ENCODE measurements around the gene ZBTB47. TPM values are rescaled to one million over a fixed set of nuclear protein-coding genes. Genes with fewer than 3 reads are reported as not detected.

The ZBTB47 gene
- total and polyA plus RNA-seq, 2 experiments from 2014 or later: 0.48 to 2.8 TPM

- Histone ChIP-seq H3F3A (replicated peaks; ENCODE audit: low read depth) (no peaks in the 10 kb centered on the region), H3K4me3 (no peak overlapping the region), H3K79me2 (replicated peaks; ENCODE audit: insufficient read depth) (no peaks in the 10 kb centered on the region), H2AFZ (no peak overlapping the region), H4K20me1 (replicated peaks; ENCODE audit: insufficient read depth) (no peaks in the 10 kb centered on the region), H3K4me1 (ENCODE audit: insufficient read depth) (peaks cover 22% of the 10 kb centered on the region), H3K4me2 (no peak overlapping the region), H3K27me3 (ENCODE audit: insufficient read depth) (no peaks in the 10 kb centered on the region), H3K9me2 (ENCODE audit: insufficient read depth) (no peaks in the 10 kb centered on the region), H3K36me3 (ENCODE audit: insufficient read depth) (no peaks in the 10 kb centered on the region), H3K27ac (ENCODE audit: low read depth) (no peak overlapping the region)
- Mint-ChIP-seq H3K9me3 (no peaks in the 10 kb centered on the region), H3K27me3 (ENCODE audit: insufficient read depth, low read depth, poor library complexity) (peaks cover 17% of the 10 kb centered on the region), H3K4me1 (peaks cover 33% of the 10 kb centered on the region), H3K36me3 (ENCODE audit: low read depth) (peaks cover 5% of the 10 kb centered on the region; the same call in 2 of the 3 replicates), H3K27ac (no peak overlapping the region), H3K4me3 (no peak overlapping the region)
- no peak for TF ChIP-seq ZNF114 (CRISPR knock-in tag; IDR thresholded peaks at IDR 0.05)
- TF ChIP-seq POLR2AphosphoS5 (IDR thresholded peaks at IDR 0.05; ENCODE audit: low read depth): no peak
- TF ChIP-seq EZH2phosphoT487 (IDR thresholded peaks at IDR 0.05; ENCODE audit: unreplicated experiment): no peak
- no peak for DNase-seq (ENCODE audit: low spot score)
- ATAC-seq: no peak
These were observed 3.4 kb downstream of the ZBTB47 start for GRCh38 chr3:42656680-42657610.

GRCh38 chr3:42657675-42658074, 4.2 kb downstream of the ZBTB47 start:
- Histone ChIP-seq H3K4me2 (no peak overlapping the region), H3K79me2 (replicated peaks; ENCODE audit: insufficient read depth) (no peaks in the 10 kb centered on the region), H4K20me1 (replicated peaks; ENCODE audit: insufficient read depth) (no peaks in the 10 kb centered on the region), H3K27me3 (ENCODE audit: insufficient read depth) (no peaks in the 10 kb centered on the region), H3K4me1 (ENCODE audit: insufficient read depth) (peaks cover 18% of the 10 kb centered on the region), H3F3A (replicated peaks; ENCODE audit: low read depth) (no peaks in the 10 kb centered on the region), H2AFZ (no peak overlapping the region), H3K36me3 (ENCODE audit: insufficient read depth) (no peaks in the 10 kb centered on the region), H3K9me2 (ENCODE audit: insufficient read depth) (no peaks in the 10 kb centered on the region), H3K4me3 (no peak overlapping the region), H3K27ac (ENCODE audit: low read depth) (no peak overlapping the region)
- peaks cover 5% of the 10 kb centered on the region; the same call in 2 of the 3 replicates for H3K36me3 Mint-ChIP-seq (ENCODE audit: low read depth)
- DNase-seq (ENCODE audit: low spot score) (no peak), ATAC-seq (no peak)
- H3K4me1 Mint-ChIP-seq: peaks cover 26% of the 10 kb centered on the region
- peaks cover 15% of the 10 kb centered on the region for H3K27me3 Mint-ChIP-seq (ENCODE audit: insufficient read depth, low read depth, poor library complexity)
- H3K27ac Mint-ChIP-seq: no peak overlapping the region
- no peak overlapping the region for H3K4me3 Mint-ChIP-seq
- H3K9me3 Mint-ChIP-seq: no peaks in the 10 kb centered on the region
- no peak for TF ChIP-seq JUNB (IDR thresholded peaks at IDR 0.05; ENCODE audit: unreplicated experiment)
- TF ChIP-seq EZH2 (IDR thresholded peaks at IDR 0.05; ENCODE audit: low read depth, unreplicated experiment): no peak
- TF ChIP-seq POLR2AphosphoS5 (IDR thresholded peaks at IDR 0.05; ENCODE audit: low read depth): no peak
- TF ChIP-seq ZNF114 (CRISPR knock-in tag; IDR thresholded peaks at IDR 0.05): no peak
- no peak for TF ChIP-seq EZH2phosphoT487 (IDR thresholded peaks at IDR 0.05; ENCODE audit: unreplicated experiment)

GRCh38 chr3:42658091-42658770, 4.7 kb downstream of the ZBTB47 start:
- Histone ChIP-seq H3K4me3 (no peak overlapping the region), H3K4me1 (ENCODE audit: insufficient read depth) (peaks cover 13% of the 10 kb centered on the region), H3K9me2 (ENCODE audit: insufficient read depth) (no peaks in the 10 kb centered on the region), H3F3A (replicated peaks; ENCODE audit: low read depth) (no peaks in the 10 kb centered on the region), H3K36me3 (ENCODE audit: insufficient read depth) (no peaks in the 10 kb centered on the region), H4K20me1 (replicated peaks; ENCODE audit: insufficient read depth) (no peaks in the 10 kb centered on the region), H3K79me2 (replicated peaks; ENCODE audit: insufficient read depth) (no peaks in the 10 kb centered on the region), H2AFZ (no peak overlapping the region), H3K27me3 (ENCODE audit: insufficient read depth) (no peaks in the 10 kb centered on the region), H3K27ac (ENCODE audit: low read depth) (no peak overlapping the region), H3K4me2 (no peak overlapping the region)
- ATAC-seq: no peak
- peaks cover 5% of the 10 kb centered on the region; the same call in 2 of the 3 replicates for H3K36me3 Mint-ChIP-seq (ENCODE audit: low read depth)
- no peak for DNase-seq (ENCODE audit: low spot score)
- H3K9me3 Mint-ChIP-seq: no peaks in the 10 kb centered on the region
- H3K4me3 Mint-ChIP-seq: no peak overlapping the region
- peaks cover 20% of the 10 kb centered on the region for H3K4me1 Mint-ChIP-seq
- H3K27me3 Mint-ChIP-seq (ENCODE audit: insufficient read depth, low read depth, poor library complexity): peaks cover 11% of the 10 kb centered on the region
- H3K27ac Mint-ChIP-seq: no peak overlapping the region
- TF ChIP-seq ETS1 (IDR thresholded peaks at IDR 0.05): no peak
- TF ChIP-seq ZNF114 (CRISPR knock-in tag; IDR thresholded peaks at IDR 0.05): no peak
- TF ChIP-seq EZH2 (IDR thresholded peaks at IDR 0.05; ENCODE audit: low read depth, unreplicated experiment): no peak
- TF ChIP-seq JUNB (IDR thresholded peaks at IDR 0.05; ENCODE audit: unreplicated experiment): no peak
- TF ChIP-seq POLR2AphosphoS5 (IDR thresholded peaks at IDR 0.05; ENCODE audit: low read depth): no peak
- no peak for TF ChIP-seq STAT1 (IDR thresholded peaks at IDR 0.05; ENCODE audit: unreplicated experiment)
- TF ChIP-seq REST (IDR thresholded peaks at IDR 0.05; ENCODE audit: unreplicated experiment): no peak
- no peak for TF ChIP-seq ZNF331 (CRISPR knock-in tag; IDR thresholded peaks at IDR 0.05; ENCODE audit: low read depth)
